Upper lobe of left lung (tissue), 4 donors: ENCODE measurements around the gene CBX7.

ENCODE experiments used
- CTCF ChIP-seq, 6 experiments: fragments of 450-650 bp in 4 of 6; fragments of 200-600 bp in 2 of 6; sonication (generic) in 2 of 6; IDR thresholded peaks; one replicate each; pipeline ENCODE4 v1.5.1; 2016 to 2019; ENCODE audit warnings: antibody characterized with exemption in 6 of 6
- POLR2A ChIP-seq, 4 donors: fragments of 450-650 bp; IDR thresholded peaks; one replicate each; pipeline ENCODE4 v1.5.1; 2016 to 2017; ENCODE audit warnings: antibody characterized with exemption in 4 of 4, mild to moderate bottlenecking in 2 of 4
- POLR2AphosphoS5 ChIP-seq, 2 donors: sonication (generic); formaldehyde crosslinking; IDR thresholded peaks; one replicate each; pipeline ENCODE4 v1.5.1; 2017; ENCODE audit warnings: antibody characterized with exemption in 2 of 2

- TF ChIP-seq POLR2AphosphoS5 (IDR thresholded peaks at IDR 0.05) (no peak), POLR2A (IDR thresholded peaks at IDR 0.05) (no peak), CTCF (IDR thresholded peaks at IDR 0.05) (no peak)
Measured at GRCh38 chr22:39153220-39153717, 789 bp upstream of the CBX7 start.
